NCI-H524 (cell line): ENCODE results near the gene EHMT2.

Experiments
- DNase-seq, 2 experiments: peaks; one replicate each; lab custom pipeline; 2025; lab: John Stamatoyannopoulos, UW

EHMT2 gene

DNA sequence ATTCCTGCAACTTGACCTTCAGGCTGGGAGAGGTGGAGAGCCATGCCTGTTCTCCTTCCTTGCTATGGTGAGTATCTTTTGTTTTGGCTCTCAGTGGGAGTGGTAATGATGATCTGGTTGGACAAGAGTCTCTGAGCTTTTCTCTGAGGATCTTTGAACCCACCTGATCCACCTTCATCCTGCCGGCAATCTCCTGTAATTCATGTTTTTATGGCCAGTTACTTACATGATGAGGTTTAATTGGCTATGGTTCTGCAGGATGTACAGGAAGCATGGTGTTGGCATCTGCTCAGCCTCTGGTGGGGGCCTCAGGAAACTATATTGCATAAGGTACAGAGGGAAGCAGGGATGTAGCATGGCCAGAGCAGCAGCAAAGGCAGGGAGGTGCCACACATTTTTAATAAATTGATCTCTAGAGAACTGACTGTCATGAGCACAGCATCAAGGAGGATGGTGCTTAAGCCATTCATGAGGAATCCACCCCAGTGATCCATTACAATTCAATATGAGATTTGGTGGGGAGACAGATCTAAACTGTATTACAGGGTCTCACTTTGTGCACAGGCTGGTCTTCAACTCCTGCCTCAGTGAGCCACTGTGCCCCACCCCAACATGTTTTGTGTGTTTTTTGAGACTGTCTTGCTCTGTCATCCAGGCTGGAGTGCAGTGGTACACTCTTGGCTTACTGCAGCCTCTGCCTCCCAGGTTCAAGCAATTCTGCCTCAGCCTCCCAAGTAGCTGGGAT is 60.0 kb downstream of the EHMT2 start:
- DNase-seq: no peak

DNA sequence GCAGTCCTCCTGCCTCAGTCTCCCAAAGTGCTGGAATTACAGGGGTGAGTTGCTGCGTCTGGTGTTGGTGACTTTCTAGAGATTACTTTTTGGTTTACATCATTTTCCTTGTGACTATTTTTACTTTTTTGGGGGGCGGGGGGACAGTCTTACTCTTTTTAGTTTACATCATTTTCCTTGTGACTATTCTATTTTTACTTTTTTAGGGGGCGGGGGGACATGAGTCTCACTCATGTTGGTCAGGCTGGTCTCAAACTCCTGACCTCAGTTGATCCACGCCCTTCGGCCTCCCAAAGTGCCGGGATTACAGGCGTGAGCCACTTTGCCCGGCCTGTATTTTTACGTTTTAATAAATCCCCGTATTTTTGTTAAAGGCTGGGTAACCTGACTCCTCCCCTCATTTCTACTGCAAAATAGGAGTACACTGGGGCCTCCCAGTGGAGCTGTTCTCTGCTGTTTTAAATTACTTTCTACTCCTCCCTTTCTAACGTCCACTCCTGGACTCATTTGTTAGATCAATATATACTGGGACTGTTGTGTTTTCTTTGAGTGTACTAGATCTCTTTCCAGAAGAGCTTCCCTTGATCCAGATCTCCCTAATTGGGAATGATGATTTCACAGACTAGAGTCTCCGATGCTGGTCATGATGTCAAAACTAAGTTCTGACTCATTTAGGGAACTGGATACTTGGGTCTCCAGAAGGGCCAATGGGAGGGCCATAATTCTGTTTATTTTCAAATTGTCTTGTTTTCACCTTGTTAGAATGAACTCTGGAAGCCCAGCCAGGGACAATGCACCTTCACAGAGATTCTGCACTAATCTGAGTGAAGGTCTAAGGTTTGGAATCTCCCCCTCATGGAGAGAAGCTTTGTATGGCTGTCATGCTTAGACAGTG is 60.8 kb downstream of the EHMT2 start:
- no peak for DNase-seq

DNA sequence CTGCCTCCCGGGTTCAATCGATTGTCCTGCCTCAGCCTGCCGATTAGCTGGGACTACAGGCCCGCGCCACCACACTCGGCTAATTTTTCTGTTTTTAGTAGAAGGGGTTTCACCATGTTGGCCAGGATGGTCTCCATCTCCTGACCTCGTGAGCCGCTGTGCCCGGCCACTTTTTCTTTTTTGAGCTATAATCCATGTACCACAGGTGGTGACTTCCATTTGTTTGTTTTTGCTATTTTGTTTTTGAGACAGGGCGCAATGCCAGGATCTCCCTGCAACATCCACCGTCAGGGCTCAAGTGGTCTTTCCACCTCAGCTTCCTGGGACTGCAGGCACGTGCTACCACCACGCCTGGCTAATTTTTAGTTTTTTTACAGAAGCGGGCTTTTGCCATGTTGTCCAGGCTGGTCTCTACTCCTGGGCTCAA is 61.4 kb downstream of the EHMT2 start:
- no peak for DNase-seq

DNA sequence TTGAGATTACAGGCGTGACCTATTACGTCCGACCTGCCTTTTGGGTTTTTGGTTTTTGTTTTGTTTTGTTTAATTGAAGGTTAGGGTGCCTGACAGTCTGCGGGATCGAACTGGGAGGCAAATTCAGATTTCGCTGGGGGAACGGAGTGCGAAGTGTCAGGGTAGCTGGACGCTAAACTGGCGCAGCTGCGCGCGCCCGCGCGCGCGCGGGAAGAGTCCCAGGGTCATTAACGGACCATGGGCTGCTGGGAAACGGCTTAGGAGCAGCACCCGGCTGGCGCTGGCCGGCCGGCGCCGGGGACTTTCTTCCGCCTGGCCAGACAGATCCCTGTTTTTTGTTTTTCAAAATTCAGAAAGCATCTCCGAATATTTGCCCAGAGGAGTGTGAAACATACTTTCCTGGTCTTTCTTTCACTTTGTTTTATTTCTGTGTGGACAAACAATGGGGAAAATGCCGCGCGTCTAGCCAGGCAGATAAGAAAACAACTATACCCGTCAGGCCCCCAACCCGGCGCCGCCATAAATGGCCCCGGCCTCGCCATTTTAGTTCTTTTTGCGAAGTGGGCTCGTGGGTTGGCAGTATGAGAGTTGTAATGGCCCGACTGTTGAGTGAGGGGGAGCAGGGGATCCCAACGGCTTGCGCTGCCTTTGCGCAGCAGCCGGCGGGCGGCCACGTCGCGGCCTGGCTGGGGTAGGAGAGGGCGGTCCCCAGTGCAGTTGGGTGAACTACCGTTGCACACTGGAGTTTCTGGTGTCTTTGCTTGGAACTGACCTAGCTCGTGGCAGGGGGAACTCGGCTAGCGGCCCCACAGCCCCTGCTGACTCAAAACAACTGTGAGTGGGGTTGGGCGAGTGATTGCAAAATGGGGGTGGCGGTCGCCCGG is 62.9 kb downstream of the EHMT2 start:
- peak; percentile 85 to 90 for DNase-seq

DNA sequence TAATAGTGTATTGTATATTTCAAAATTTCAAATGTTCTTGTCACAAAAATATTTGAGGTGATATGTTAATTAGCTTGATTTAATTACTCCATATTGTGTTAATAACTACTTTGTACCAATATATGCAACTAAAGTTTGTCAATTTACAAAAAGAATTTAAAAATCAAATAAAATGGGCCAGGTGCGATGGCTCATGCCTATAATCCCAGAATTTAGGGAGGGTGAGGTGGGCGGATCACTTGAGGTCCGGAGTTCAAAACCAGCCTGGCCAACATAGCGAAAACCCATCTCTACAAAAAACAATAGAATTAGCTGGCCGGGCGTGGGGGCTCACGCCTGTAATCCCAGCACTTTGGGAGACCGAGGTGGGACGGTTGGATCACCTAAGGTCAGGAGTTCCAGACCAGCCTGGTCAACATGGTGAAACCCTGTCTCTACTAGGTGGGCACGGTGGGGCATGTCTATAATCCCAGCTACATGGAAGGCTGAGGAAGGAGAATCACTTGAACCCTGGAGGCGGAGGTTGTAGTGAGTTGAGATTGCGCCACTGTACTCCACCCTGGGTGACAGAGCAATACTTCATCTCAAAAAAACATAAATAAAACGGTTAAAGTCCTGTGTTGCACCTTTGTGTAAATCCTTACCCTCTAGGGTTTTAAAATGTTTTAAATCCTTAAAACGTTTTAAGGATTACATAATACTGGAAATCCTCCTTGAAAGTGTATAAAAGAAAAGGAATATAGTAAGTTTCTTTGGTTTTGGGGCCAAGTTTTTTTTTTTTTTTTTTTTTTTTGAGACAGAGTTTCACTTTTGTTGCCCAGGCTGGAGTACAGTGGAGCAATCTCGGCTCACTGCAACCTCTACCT is 65.9 kb downstream of the EHMT2 start:
- no peak for DNase-seq

DNA sequence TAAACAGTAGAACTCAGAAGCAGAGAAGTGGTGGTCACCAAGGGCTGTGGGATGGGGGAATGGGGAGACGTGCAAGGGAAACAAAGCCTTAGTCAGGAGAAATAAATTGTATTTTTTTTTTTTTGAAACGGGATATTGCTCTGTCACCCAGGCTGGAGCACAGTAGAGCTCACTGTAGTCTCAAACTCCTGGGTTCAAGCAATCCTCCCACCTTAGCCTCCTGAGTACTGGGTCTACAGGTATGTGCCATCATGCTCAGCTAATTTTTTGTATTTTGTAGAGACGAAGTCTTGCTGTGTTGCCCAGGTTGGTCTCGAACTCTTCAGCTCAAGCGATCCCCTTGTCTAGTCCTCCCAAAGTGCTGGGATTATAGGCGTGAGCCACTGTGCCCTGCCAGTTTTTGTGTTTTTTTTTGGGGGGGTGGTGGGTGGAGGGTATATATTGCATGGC is 66.6 kb downstream of the EHMT2 start:
- no peak for DNase-seq
